Measurements from ENCODE around the gene VMAC. TPM values are rescaled to one million over a fixed set of nuclear protein-coding genes. Genes with fewer than 3 reads are reported as not detected.

VMAC gene
- total and polyA plus RNA-seq, 2 of the 13 experiments (the other 11 are each of a cell fraction or from before 2014, with no cell fraction given), result 2.4 TPM

- TF ChIP-seq SSRP1 (CRISPR knock-in tag; IDR thresholded peaks at IDR 0.05) (no peak), ZNF552 (CRISPR knock-in tag; IDR thresholded peaks at IDR 0.05; ENCODE audit: borderline replicate concordance) (no peak), CREM (IDR thresholded peaks at IDR 0.05) (no peak; the same call in none of the 2 replicates), CREM (CRISPR knock-in tag; IDR thresholded peaks at IDR 0.05) (no peak), ZBTB4 (CRISPR knock-in tag; IDR thresholded peaks at IDR 0.05; ENCODE audit: borderline replicate concordance) (no peak), STAT6 (CRISPR knock-in tag; IDR thresholded peaks at IDR 0.05; ENCODE audit: borderline replicate concordance) (no peak), SAP130 (CRISPR knock-in tag; IDR thresholded peaks at IDR 0.05; ENCODE audit: low read depth) (peak; percentile 82), GLMP (CRISPR knock-in tag; IDR thresholded peaks at IDR 0.05; ENCODE audit: borderline replicate concordance) (no peak), ZNF501 (CRISPR knock-in tag; IDR thresholded peaks at IDR 0.05) (no peak), THAP7 (CRISPR knock-in tag; IDR thresholded peaks at IDR 0.05) (no peak), ZBTB39 (CRISPR knock-in tag; IDR thresholded peaks at IDR 0.05) (no peak), ZNF10 (CRISPR knock-in tag; IDR thresholded peaks at IDR 0.05; ENCODE audit: borderline replicate concordance, low read depth) (no peak), ZNF740 (CRISPR knock-in tag; IDR thresholded peaks at IDR 0.05) (no peak)
These were observed at the start of gene VMAC (continued) for GRCh38 chr19:5904352-5905113.
